Kidney glomerular epithelial cell (primary cell): Measurements from ENCODE around the gene ZNF423.

ENCODE experiments used
- DNase-seq: peaks from one replicate; lab custom pipeline; 2025; lab: John Stamatoyannopoulos, UW

The ZNF423 gene

GRCh38 chr16:49530427-49530970 is 325.4 kb downstream of the ZNF423 start:
- no peak for DNase-seq

- DNase-seq: no peak
Measured at GRCh38 chr16:49529411-49530045, 326.4 kb downstream of the ZNF423 start.

GRCh38 chr16:49528866-49529288 is 327.0 kb downstream of the ZNF423 start:
- DNase-seq: no peak

GRCh38 chr16:49528060-49528865 is 327.6 kb downstream of the ZNF423 start:
- peak; percentile 17 for DNase-seq

GRCh38 chr16:49527611-49528010 is 328.3 kb downstream of the ZNF423 start:
- DNase-seq: no peak

GRCh38 chr16:49526860-49527365 is 329.0 kb downstream of the ZNF423 start:
- DNase-seq: no peak

GRCh38 chr16:49524947-49525315 is 331.0 kb downstream of the ZNF423 start:
- no peak for DNase-seq

GRCh38 chr16:49524216-49524946 is 331.5 kb downstream of the ZNF423 start:
- no peak for DNase-seq

- DNase-seq: no peak
Measured at GRCh38 chr16:49523435-49524159, 332.3 kb downstream of the ZNF423 start.

- no peak for DNase-seq
Measured at GRCh38 chr16:49521734-49522325, 334.1 kb downstream of the ZNF423 start.

GRCh38 chr16:49520492-49521038 is 335.3 kb downstream of the ZNF423 start:
- DNase-seq: no peak

- no peak for DNase-seq
Measured at GRCh38 chr16:49519741-49520140, 336.2 kb downstream of the ZNF423 start.

GRCh38 chr16:49519008-49519656 is 336.8 kb downstream of the ZNF423 start:
- DNase-seq: no peak

- no peak for DNase-seq
Measured at GRCh38 chr16:49516382-49517036, 339.4 kb downstream of the ZNF423 start.

GRCh38 chr16:49515861-49516260 is 340.1 kb downstream of the ZNF423 start:
- DNase-seq: no peak

GRCh38 chr16:49515016-49515565 is 340.8 kb downstream of the ZNF423 start:
- DNase-seq: no peak

- DNase-seq: no peak
Measured at GRCh38 chr16:49514073-49514980, 341.6 kb downstream of the ZNF423 start.

GRCh38 chr16:49513040-49513439 is 342.9 kb downstream of the ZNF423 start:
- DNase-seq: no peak
